Cardiac muscle cell (in vitro differentiated cells and primary cell): Measurements from ENCODE around the gene REEP6. TPM values are rescaled to one million over a fixed set of nuclear protein-coding genes. Genes with fewer than 3 reads are reported as not detected.
A peak's percentile ranks its signal among the peaks of the same experiment; 100 is the strongest.

Experiments
- DNase-seq, 2 donors: peaks; one replicate each; pipeline versions ENCODE4 v3.0.0 to v3.0.0-alpha.2; 2010 to 2017; ENCODE audit warnings: low read depth in 1 of 2, low spot score in 1 of 2
- H3K27ac ChIP-seq: fragments of 200-600 bp; sonication (generic); 2 replicates; pipeline ENCODE4 v1.5.1; 2016
- H3K27me3 ChIP-seq: fragments of 200-600 bp; sonication (generic); 2 replicates; pipeline ENCODE4 v1.6.0; 2016; ENCODE audit warnings: control low read depth
- H3K36me3 ChIP-seq: fragments of 200-600 bp; sonication (generic); 2 replicates; pipeline ENCODE4 v1.5.1; 2016; ENCODE audit warnings: control low read depth
- H3K4me1 ChIP-seq: fragments of 200-600 bp; sonication (generic); 2 replicates; pipeline ENCODE4 v1.8.1; 2017; ENCODE audit warnings: low read depth, mild to moderate bottlenecking, mixed run types
- H3K4me3 ChIP-seq: fragments of 200-600 bp; sonication (generic); 2 replicates; pipeline ENCODE4 v1.5.1; 2016; ENCODE audit warnings: mild to moderate bottlenecking
- H3K9me3 ChIP-seq: fragments of 200-600 bp; sonication (generic); 2 replicates; pipeline ENCODE4 v1.5.1; 2017; ENCODE audit warnings: low read depth, mild to moderate bottlenecking, control low read depth
- polyA plus RNA-seq: library from polyadenylated mRNA; unstranded; fragments of >200 nt; fragmentation: Nextera tagmentation; extraction: Ambion mirVana; gene quantifications from 2 replicates; pipeline ENCODE4 v1.2.1, GENCODE V29; 2016
- total RNA-seq: library from RNA; depleted of rRNA; stranded (reverse); fragments of >200 nt; gene quantifications from 2 replicates; pipeline ENCODE4 v1.2.3, GENCODE V29; 2016
- TF ChIP-seq, protein P1 (sequence below): IDR thresholded peaks from 2 replicates; pipeline ENCODE4 v1.5.1; 2012; ENCODE audit warnings: low read depth, mild to moderate bottlenecking, low read length

The REEP6 gene
- total and polyA plus RNA-seq, 2 experiments from 2014 or later, result 52.7 to 99.8 TPM

DNA sequence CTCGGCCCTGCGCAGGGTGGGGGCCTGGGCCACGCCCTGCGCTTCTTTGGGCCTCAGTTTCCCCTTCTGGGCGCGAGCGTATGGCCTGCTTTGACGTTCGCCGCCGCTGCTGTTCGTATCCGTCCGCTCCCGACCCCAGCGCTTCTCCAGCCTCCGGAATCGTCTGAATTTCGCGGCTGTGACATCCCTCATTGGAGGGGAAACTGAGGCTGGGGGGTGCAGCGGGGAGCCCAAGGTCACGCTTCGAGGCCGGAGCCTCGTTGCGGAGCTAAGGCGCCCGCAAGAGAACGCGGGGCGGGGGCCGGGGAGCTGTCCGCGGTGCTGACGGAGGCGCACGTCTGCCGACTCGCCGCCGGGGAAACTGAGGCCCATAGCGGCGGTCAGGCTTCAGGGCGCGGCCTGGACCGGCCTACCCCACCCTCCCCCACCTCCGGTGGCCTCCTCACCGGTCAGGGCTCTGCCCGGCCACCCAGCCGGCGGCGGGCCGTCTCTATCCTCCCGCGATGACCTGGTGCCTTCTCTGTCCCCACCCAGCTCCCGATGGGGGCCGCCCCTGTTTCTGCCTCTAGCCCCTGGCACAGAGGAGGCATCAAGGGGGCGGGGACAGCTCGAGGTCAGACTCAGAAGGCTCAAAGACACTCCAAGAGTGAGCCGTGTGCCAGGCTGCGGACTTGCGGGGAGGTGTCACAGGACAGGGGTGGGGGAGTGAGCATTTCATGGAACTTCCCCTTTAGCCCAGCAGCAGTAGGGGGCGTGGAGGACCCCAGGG is 44.1 kb upstream of the REEP6 start:
- TF ChIP-seq, protein P1, sequence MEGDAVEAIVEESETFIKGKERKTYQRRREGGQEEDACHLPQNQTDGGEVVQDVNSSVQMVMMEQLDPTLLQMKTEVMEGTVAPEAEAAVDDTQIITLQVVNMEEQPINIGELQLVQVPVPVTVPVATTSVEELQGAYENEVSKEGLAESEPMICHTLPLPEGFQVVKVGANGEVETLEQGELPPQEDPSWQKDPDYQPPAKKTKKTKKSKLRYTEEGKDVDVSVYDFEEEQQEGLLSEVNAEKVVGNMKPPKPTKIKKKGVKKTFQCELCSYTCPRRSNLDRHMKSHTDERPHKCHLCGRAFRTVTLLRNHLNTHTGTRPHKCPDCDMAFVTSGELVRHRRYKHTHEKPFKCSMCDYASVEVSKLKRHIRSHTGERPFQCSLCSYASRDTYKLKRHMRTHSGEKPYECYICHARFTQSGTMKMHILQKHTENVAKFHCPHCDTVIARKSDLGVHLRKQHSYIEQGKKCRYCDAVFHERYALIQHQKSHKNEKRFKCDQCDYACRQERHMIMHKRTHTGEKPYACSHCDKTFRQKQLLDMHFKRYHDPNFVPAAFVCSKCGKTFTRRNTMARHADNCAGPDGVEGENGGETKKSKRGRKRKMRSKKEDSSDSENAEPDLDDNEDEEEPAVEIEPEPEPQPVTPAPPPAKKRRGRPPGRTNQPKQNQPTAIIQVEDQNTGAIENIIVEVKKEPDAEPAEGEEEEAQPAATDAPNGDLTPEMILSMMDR, result no peak
- Histone ChIP-seq H3K4me1 (peaks cover 5% of the 10 kb centered on the region), H3K36me3 (no peaks in the 10 kb centered on the region), H3K4me3 (peak overlapping the region; percentile 53), H3K9me3 (no peaks in the 10 kb centered on the region), H3K27me3 (peaks cover 67% of the 10 kb centered on the region), H3K27ac (no peak overlapping the region)
- peak in 1 of 2 donors; percentile 71 for DNase-seq

- Histone ChIP-seq H3K36me3 (no peaks in the 10 kb centered on the region), H3K27me3 (peaks cover 73% of the 10 kb centered on the region), H3K9me3 (no peaks in the 10 kb centered on the region), H3K27ac (no peak overlapping the region), H3K4me1 (peaks cover 5% of the 10 kb centered on the region), H3K4me3 (no peak overlapping the region)
- TF ChIP-seq, protein P1, result no peak
- no peak for DNase-seq
Observed at GRCh38 chr19:1447504-1447903, 43.5 kb upstream of the REEP6 start.

GRCh38 chr19:1447944-1448343 is 43.0 kb upstream of the REEP6 start:
- Histone ChIP-seq H3K9me3 (no peaks in the 10 kb centered on the region), H3K27ac (no peak overlapping the region), H3K4me3 (no peak overlapping the region), H3K27me3 (peaks cover 77% of the 10 kb centered on the region), H3K36me3 (no peaks in the 10 kb centered on the region), H3K4me1 (peaks cover 5% of the 10 kb centered on the region)
- TF ChIP-seq, protein P1, result no peak
- no peak for DNase-seq

GRCh38 chr19:1449467-1450442 is 41.2 kb upstream of the REEP6 start, which contains the start of gene APC2:
Gene APC2, plus strand, starts transcription at chr19:1450121. Its CDS starts 2,881 bp downstream, at chr19:1453002.
- H3K4me3 ChIP-seq, result no peak within 1 kb of the TSS
- no peaks in the 10 kb centered on the region for H3K9me3 ChIP-seq
- H3K27ac ChIP-seq, result no peak within 1 kb of the TSS
- peaks cover 95% of the 10 kb centered on the region for H3K27me3 ChIP-seq
- TF ChIP-seq, protein P1, result no peak
- peaks cover 5% of the 10 kb centered on the region for H3K4me1 ChIP-seq
- no peaks in the 10 kb centered on the region for H3K36me3 ChIP-seq
- DNase-seq, result peak in 1 of 2 donors; percentile 57

- Histone ChIP-seq H3K4me1 (peaks cover 5% of the 10 kb centered on the region), H3K27ac (no peak overlapping the region), H3K9me3 (no peaks in the 10 kb centered on the region), H3K27me3 (peaks cover 100% of the 10 kb centered on the region), H3K36me3 (no peaks in the 10 kb centered on the region), H3K4me3 (no peak overlapping the region)
- TF ChIP-seq, protein P1, result no peak
- DNase-seq, result no peak
Observed at GRCh38 chr19:1450735-1451731, 39.9 kb upstream of the REEP6 start.
